H9 (cell line): ENCODE data around the gene STX17. TPM values are rescaled to one million over a fixed set of nuclear protein-coding genes. Genes with fewer than 3 reads are reported as not detected.

Experiments used
- DNase-seq: peaks from one replicate; pipeline ENCODE4 v3.0.0-alpha.2; 2017
- H2AFZ ChIP-seq: one replicate; pipeline ENCODE4 v1.6.1; 2013; ENCODE audit warnings: mild to moderate bottlenecking, low read length, control low read depth, moderate library complexity
- H2AK5ac ChIP-seq: 2 replicates; pipeline ENCODE4 v1.6.1; 2013; ENCODE audit warnings: low read length, control low read depth, mixed read lengths; ENCODE audit not compliant: insufficient read length
- H2BK120ac ChIP-seq: one replicate; pipeline ENCODE4 v1.6.1; 2013; ENCODE audit warnings: low read depth, mild to moderate bottlenecking, low read length, control low read depth, inconsistent platforms; ENCODE audit not compliant: poor library complexity, severe bottlenecking
- H2BK12ac ChIP-seq: 2 replicates; pipeline ENCODE4 v1.6.1; 2013; ENCODE audit warnings: low read length, control low read depth, mixed read lengths, low read depth; ENCODE audit not compliant: insufficient read length
- H2BK15ac ChIP-seq: 2 replicates; pipeline ENCODE4 v1.6.1; 2013; ENCODE audit warnings: low read depth, low read length, control low read depth
- H2BK20ac ChIP-seq: one replicate; pipeline ENCODE4 v1.6.1; 2013; ENCODE audit warnings: low read depth, mild to moderate bottlenecking, low read length, control low read depth, inconsistent platforms; ENCODE audit not compliant: poor library complexity, severe bottlenecking
- H2BK5ac ChIP-seq: 2 replicates; pipeline ENCODE4 v1.6.1; 2013; ENCODE audit warnings: low read length, control low read depth, mixed read lengths; ENCODE audit not compliant: insufficient read length
- H3K14ac ChIP-seq: 2 replicates; pipeline ENCODE4 v1.6.1; 2013; ENCODE audit warnings: low read length, control low read depth; ENCODE audit not compliant: insufficient read depth
- H3K18ac ChIP-seq: 2 replicates; pipeline ENCODE4 v1.6.1; 2013; ENCODE audit warnings: low read depth, mild to moderate bottlenecking, mixed read lengths, low read length, control low read depth; ENCODE audit not compliant: insufficient read length
- H3K23ac ChIP-seq: 2 replicates; pipeline ENCODE4 v1.6.1; 2013; ENCODE audit warnings: low read length, control low read depth, mixed read lengths, low read depth; ENCODE audit not compliant: insufficient read length
- H3K23me2 ChIP-seq: 2 replicates; pipeline ENCODE4 v1.6.1; 2013; ENCODE audit warnings: low read depth, mild to moderate bottlenecking, mixed read lengths, low read length, control low read depth; ENCODE audit not compliant: insufficient read length, poor library complexity, severe bottlenecking
- H3K27ac ChIP-seq: 2 replicates; pipeline ENCODE4 v1.5.1; 2013; ENCODE audit warnings: low read length, control low read depth, mixed read lengths, low read depth; ENCODE audit not compliant: insufficient read length
- H3K27me3 ChIP-seq: 2 replicates; pipeline ENCODE4 v1.6.1; 2013; ENCODE audit warnings: low read length, control low read depth, inconsistent platforms; ENCODE audit not compliant: insufficient read depth
- H3K4ac ChIP-seq: 2 replicates; pipeline ENCODE4 v1.6.1; 2013; ENCODE audit warnings: low read depth, mild to moderate bottlenecking, control low read depth, inconsistent platforms, low read length, moderate library complexity
- H3K4me1 ChIP-seq: 2 replicates; pipeline ENCODE4 v1.6.1; 2013; ENCODE audit warnings: low read length, control low read depth, inconsistent platforms; ENCODE audit not compliant: insufficient read depth
- H3K4me2 ChIP-seq: 2 replicates; pipeline ENCODE4 v1.6.1; 2013; ENCODE audit warnings: low read length, control low read depth, mixed read lengths; ENCODE audit not compliant: insufficient read length, insufficient read depth
- H3K56ac ChIP-seq: 2 replicates; pipeline ENCODE4 v1.6.1; 2013; ENCODE audit warnings: low read depth, mild to moderate bottlenecking, mixed read lengths, low read length, control low read depth; ENCODE audit not compliant: insufficient read length
- H3K79me1 ChIP-seq: 2 replicates; pipeline ENCODE4 v1.6.1; 2013; ENCODE audit warnings: low read depth, mild to moderate bottlenecking, moderate library complexity, low read length, control low read depth, inconsistent platforms; ENCODE audit not compliant: insufficient read depth, poor library complexity, severe bottlenecking
- H3K79me2 ChIP-seq: 2 replicates; pipeline ENCODE4 v1.6.1; 2013; ENCODE audit warnings: low read length, control low read depth, inconsistent platforms; ENCODE audit not compliant: insufficient read depth
- H3K9ac ChIP-seq: 2 replicates; pipeline ENCODE4 v1.6.1; 2013; ENCODE audit warnings: low read length, control low read depth, mixed read lengths; ENCODE audit not compliant: insufficient read length; ENCODE audit errors: extremely low read depth
- H3K9me3 ChIP-seq: one replicate; pipeline ENCODE4 v1.6.1; 2013; ENCODE audit warnings: low read depth, low read length, inconsistent platforms; ENCODE audit not compliant: control insufficient read depth
- H3T11ph ChIP-seq: one replicate; pipeline ENCODE4 v1.6.1; 2013; ENCODE audit warnings: mild to moderate bottlenecking, low read length, control low read depth, inconsistent platforms
- H4K20me1 ChIP-seq: one replicate; pipeline ENCODE4 v1.6.1; 2013; ENCODE audit not compliant: control insufficient read depth, insufficient read length, insufficient read depth
- H4K5ac ChIP-seq: 2 replicates; pipeline ENCODE4 v1.6.1; 2013; ENCODE audit warnings: low read depth, mild to moderate bottlenecking, mixed read lengths, low read length, control low read depth; ENCODE audit not compliant: insufficient read length
- H4K8ac ChIP-seq: replicated peaks from 2 replicates; pipeline ENCODE4 v1.6.1; 2013; ENCODE audit warnings: low read length, control low read depth, mixed read lengths, low read depth; ENCODE audit not compliant: insufficient read length
- H4K91ac ChIP-seq: 2 replicates; pipeline ENCODE4 v1.6.1; 2013; ENCODE audit warnings: low read depth, mild to moderate bottlenecking, moderate library complexity, mixed read lengths, low read length, control low read depth; ENCODE audit not compliant: insufficient read length
- H3K27ac Mint-ChIP-seq, 3 experiments: 2 replicates in 2 of 3; 3 replicates in 1 of 3; pipeline ENCODE4 v1.8.0; 2020 to 2021; ENCODE audit warnings: mixed read lengths in 3 of 3, mild to moderate bottlenecking in 1 of 3, moderate library complexity in 1 of 3
- H3K27me3 Mint-ChIP-seq: 2 replicates; pipeline ENCODE4 v1.8.0; 2021; ENCODE audit warnings: low read depth, mild to moderate bottlenecking, moderate library complexity, mixed read lengths
- H3K36me3 Mint-ChIP-seq, 3 experiments: 2 replicates in 2 of 3; 3 replicates in 1 of 3; pipeline ENCODE4 v1.8.0; 2020 to 2021; ENCODE audit warnings: low read depth in 3 of 3, mixed read lengths in 3 of 3; ENCODE audit not compliant: insufficient read depth in 1 of 3
- H3K4me1 Mint-ChIP-seq, 2 experiments: 2 replicates each; pipeline ENCODE4 v1.8.0; 2020; ENCODE audit warnings: mixed read lengths in 2 of 2
- H3K4me3 Mint-ChIP-seq, 2 experiments: 2 replicates in 1 of 2; 3 replicates in 1 of 2; pipeline ENCODE4 v1.8.0; 2020 to 2021; ENCODE audit warnings: mild to moderate bottlenecking in 2 of 2, mixed read lengths in 2 of 2, moderate library complexity in 1 of 2
- H3K9me3 Mint-ChIP-seq, 2 experiments: 2 replicates in 1 of 2; 3 replicates in 1 of 2; pipeline ENCODE4 v1.8.0; 2020; ENCODE audit warnings: mild to moderate bottlenecking in 2 of 2, mixed read lengths in 2 of 2, moderate library complexity in 1 of 2
- CTCF ChIP-seq: fragments of 200-600 bp; sonication (generic); conservative IDR thresholded peaks from 3 replicates; pipeline ENCODE4 v1.8.0; 2021; ENCODE audit warnings: antibody characterized with exemption, mild to moderate bottlenecking
- WGBS: extraction: QIAGEN DNeasy Blood & Tissue Kit; methylation state at CpG from one replicate; pipeline ENCODE4 v1.1.7; 2013; ENCODE audit warnings: missing lambda C conversion rate, low lambda C conversion rate, mixed read lengths; ENCODE audit not compliant: insufficient read length; ENCODE audit errors: extremely low coverage; 5-methylcytosine and 5-hydroxymethylcytosine counted together
- total RNA-seq: library from RNA; stranded (reverse); gene quantifications from 2 replicates; pipeline ENCODE4 v1.2.1, GENCODE V29; 2021

Gene STX17
- total RNA-seq, 1 experiment from 2014 or later: 21.2 TPM

GRCh38 chr9:99873943-99874584 is 32.4 kb upstream of the STX17 start:
- no peaks in the 10 kb centered on the region for H3K23me2 ChIP-seq
- no peaks in the 10 kb centered on the region for H3K4me1 ChIP-seq
- no peaks in the 10 kb centered on the region for H3K79me1 ChIP-seq
- H3K18ac ChIP-seq: no peak overlapping the region
- no peak overlapping the region for H4K8ac ChIP-seq
- no peak overlapping the region for H2AK5ac ChIP-seq
- no peak overlapping the region for H2BK20ac ChIP-seq
- Mint-ChIP-seq H3K4me3 (no peak overlapping the region), H3K27me3 (no peaks in the 10 kb centered on the region), H3K4me1 (no peaks in the 10 kb centered on the region), H3K9me3 (no peaks in the 10 kb centered on the region), H3K27ac (no peak overlapping the region), H3K36me3 (no peaks in the 10 kb centered on the region)
- no peak overlapping the region for H2BK12ac ChIP-seq
- no peak overlapping the region for H3K14ac ChIP-seq
- no peaks in the 10 kb centered on the region for H3K9me3 ChIP-seq
- no peak overlapping the region for H2AFZ ChIP-seq
- no peak overlapping the region for H2BK5ac ChIP-seq
- no peaks in the 10 kb centered on the region for H4K20me1 ChIP-seq
- no peak overlapping the region for H4K91ac ChIP-seq
- TF ChIP-seq CTCF: no peak
- H3T11ph ChIP-seq: no peak overlapping the region
- H2BK15ac ChIP-seq: no peak overlapping the region
- no peak overlapping the region for H3K27ac ChIP-seq
- no peaks in the 10 kb centered on the region for H3K79me2 ChIP-seq
- no peak overlapping the region for H3K4ac ChIP-seq
- no peak overlapping the region for H3K23ac ChIP-seq
- H2BK120ac ChIP-seq: no peak overlapping the region
- H3K9ac ChIP-seq: no peak overlapping the region
- H3K56ac ChIP-seq: no peak overlapping the region
- H3K4me2 ChIP-seq: no peak overlapping the region
- H3K27me3 ChIP-seq: no peaks in the 10 kb centered on the region
- WGBS: no CpG with 5 or more reads among the region's 4 CpGs
- DNase-seq: no peak
- no peak overlapping the region for H4K5ac ChIP-seq
